Ishikawa (cell line): ENCODE measurements around the gene MAX.
A peak's percentile ranks its signal among the peaks of the same experiment; 100 is the strongest.

Source experiments
- CEBPB ChIP-seq: IDR thresholded peaks from 2 replicates; pipeline ENCODE4 v1.6.1; 2012
- CREB1 ChIP-seq: IDR thresholded peaks from 2 replicates; pipeline ENCODE4 v1.6.1; 2012; ENCODE audit warnings: low read depth
- EGR1 ChIP-seq: IDR thresholded peaks from 2 replicates; pipeline ENCODE4 v1.6.1; 2012
- EP300 ChIP-seq: IDR thresholded peaks from 2 replicates; pipeline ENCODE4 v1.6.1; 2012; ENCODE audit warnings: borderline replicate concordance
- FOXM1 ChIP-seq: IDR thresholded peaks from 2 replicates; pipeline ENCODE4 v1.6.1; 2012; ENCODE audit warnings: low read depth, borderline replicate concordance
- MAX ChIP-seq: IDR thresholded peaks from 2 replicates; pipeline ENCODE4 v1.6.1; 2012
- NFIC ChIP-seq: IDR thresholded peaks from 2 replicates; pipeline ENCODE4 v1.6.1; 2012
- RAD21 ChIP-seq: IDR thresholded peaks from 2 replicates; pipeline ENCODE4 v1.6.1; 2012; ENCODE audit warnings: low read depth
- REST ChIP-seq: IDR thresholded peaks from 2 replicates; pipeline ENCODE4 v1.6.1; 2012; ENCODE audit warnings: low read depth, mild to moderate bottlenecking
- TAF1 ChIP-seq: IDR thresholded peaks from 2 replicates; pipeline ENCODE4 v1.6.1; 2012; ENCODE audit warnings: low read depth, mild to moderate bottlenecking
- TCF12 ChIP-seq: IDR thresholded peaks from 2 replicates; pipeline ENCODE4 v1.6.1; 2012; ENCODE audit warnings: low read depth
- TEAD4 ChIP-seq: IDR thresholded peaks from 2 replicates; pipeline ENCODE4 v1.6.1; 2012
- YY1 ChIP-seq: IDR thresholded peaks from 2 replicates; pipeline ENCODE4 v1.6.1; 2012; ENCODE audit warnings: low read depth
- ZBTB7A ChIP-seq: IDR thresholded peaks from 2 replicates; pipeline ENCODE4 v1.6.1; 2012; ENCODE audit warnings: low read depth
- TF ChIP-seq, protein P1 (sequence below): IDR thresholded peaks from 2 replicates; pipeline ENCODE4 v1.6.1; 2012

MAX gene, protein sequence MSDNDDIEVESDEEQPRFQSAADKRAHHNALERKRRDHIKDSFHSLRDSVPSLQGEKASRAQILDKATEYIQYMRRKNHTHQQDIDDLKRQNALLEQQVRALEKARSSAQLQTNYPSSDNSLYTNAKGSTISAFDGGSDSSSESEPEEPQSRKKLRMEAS

DNA sequence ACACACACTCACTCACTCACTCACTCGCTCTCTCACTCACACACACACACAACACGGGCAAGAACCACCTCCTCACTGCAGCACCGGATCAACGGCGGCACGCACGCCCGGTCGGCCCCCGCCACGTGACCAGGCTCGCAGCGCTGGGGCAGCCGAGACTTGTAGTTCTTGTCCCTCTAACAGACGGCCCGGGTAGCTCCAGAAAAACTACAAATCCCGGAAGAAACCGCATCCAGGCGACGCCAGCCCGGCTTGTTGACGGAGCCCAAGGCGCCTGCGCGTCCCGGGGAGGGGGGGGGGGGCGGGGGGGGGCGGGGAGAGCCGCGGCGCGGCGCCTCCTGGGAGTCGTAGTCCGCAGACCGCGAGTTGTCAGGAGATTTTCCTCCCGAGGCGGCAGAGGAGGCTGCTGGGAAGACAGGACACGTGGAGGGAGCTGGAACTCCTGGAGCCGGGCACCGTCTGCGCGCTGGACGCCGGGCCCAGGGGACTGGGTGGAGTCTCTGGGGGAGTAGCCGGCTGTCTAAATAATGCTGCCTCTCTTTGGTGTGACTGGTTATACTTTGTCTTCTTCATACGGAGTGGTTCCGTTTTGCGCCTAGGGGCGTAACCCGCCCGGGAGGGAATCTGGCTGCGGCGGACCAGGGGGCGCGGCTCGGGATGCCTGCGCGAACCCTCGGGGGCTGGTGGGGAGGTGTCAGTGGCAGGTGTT, at the start of gene MAX:
Gene MAX, minus strand, starts transcription at position 77 of the 709 bp plus-strand sequence. CDS start 178 bp downstream, outside the sequence.
- TF ChIP-seq, protein P1, sequence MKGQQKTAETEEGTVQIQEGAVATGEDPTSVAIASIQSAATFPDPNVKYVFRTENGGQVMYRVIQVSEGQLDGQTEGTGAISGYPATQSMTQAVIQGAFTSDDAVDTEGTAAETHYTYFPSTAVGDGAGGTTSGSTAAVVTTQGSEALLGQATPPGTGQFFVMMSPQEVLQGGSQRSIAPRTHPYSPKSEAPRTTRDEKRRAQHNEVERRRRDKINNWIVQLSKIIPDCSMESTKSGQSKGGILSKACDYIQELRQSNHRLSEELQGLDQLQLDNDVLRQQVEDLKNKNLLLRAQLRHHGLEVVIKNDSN = peak; percentile 97
- peak; percentile 4; the same call in 1 of the 2 replicates for TF ChIP-seq RAD21
- TF ChIP-seq TAF1 = peak; percentile 43; the same call in 1 of the 2 replicates
- TF ChIP-seq ZBTB7A = no peak
- no peak for TF ChIP-seq CEBPB
- TF ChIP-seq MAX = peak; percentile 98
- no peak for TF ChIP-seq TEAD4
- TF ChIP-seq FOXM1 = 0 out of 2 replicates have a peak, but pooled peaks have one; percentile 13
- TF ChIP-seq YY1 = peak; percentile 23; the same call in 1 of the 2 replicates
- peak; percentile 54; the same call in 1 of the 2 replicates for TF ChIP-seq TCF12

DNA sequence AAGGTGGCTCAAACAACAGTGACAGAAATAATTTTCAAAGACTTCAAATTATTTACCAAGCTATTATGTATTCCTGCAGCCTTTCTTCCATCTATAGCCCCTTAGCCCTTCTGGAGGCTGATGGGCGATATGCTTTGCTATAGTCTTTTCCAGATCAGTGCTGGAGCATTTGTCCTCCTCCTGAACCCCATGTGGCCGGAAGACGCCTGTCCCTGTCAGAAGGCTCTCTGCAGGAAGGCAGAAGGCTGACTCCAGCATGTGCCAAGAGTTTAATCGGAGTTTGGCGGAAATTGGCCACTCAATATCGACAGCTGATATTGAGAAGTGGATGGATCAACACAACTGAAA, 49.3 kb upstream of the MAX start:
- TF ChIP-seq REST = no peak
- TF ChIP-seq, protein P1 = no peak

GRCh38 chr14:65150898-65151608, 48.7 kb upstream of the MAX start:
- no peak for TF ChIP-seq TCF12
- TF ChIP-seq CREB1 = no peak
- TF ChIP-seq EGR1 = no peak
- no peak for TF ChIP-seq REST
- no peak for TF ChIP-seq RAD21
- TF ChIP-seq FOXM1 = no peak
- TF ChIP-seq MAX = no peak
- no peak for TF ChIP-seq TAF1
- TF ChIP-seq EP300 = no peak
- TF ChIP-seq, protein P1 = no peak
- no peak for TF ChIP-seq ZBTB7A
- no peak for TF ChIP-seq CEBPB
- TF ChIP-seq TEAD4 = no peak
- TF ChIP-seq YY1 = no peak
- no peak for TF ChIP-seq NFIC

GRCh38 chr14:65149116-65149515, 46.8 kb upstream of the MAX start:
- no peak for TF ChIP-seq EGR1
- TF ChIP-seq TEAD4 = no peak
- TF ChIP-seq YY1 = no peak
- no peak for TF ChIP-seq CEBPB
- TF ChIP-seq, protein P1 = no peak
- no peak for TF ChIP-seq FOXM1
- no peak for TF ChIP-seq REST
- no peak for TF ChIP-seq CREB1
- TF ChIP-seq RAD21 = no peak
- TF ChIP-seq ZBTB7A = no peak
